BJ (cell line): ENCODE data around the gene ARHGAP26. TPM values are rescaled to one million over a fixed set of nuclear protein-coding genes. Genes with fewer than 3 reads are reported as not detected.

ENCODE experiments used
- CTCF ChIA-PET: fragments of 350-600 bp; formaldehyde crosslinking; extraction: SDS; loops from one replicate; lab custom pipeline; 2021; ENCODE audit warnings: antibody characterized with exemption, inconsistent platforms; lab: Yijun Ruan, JAX
- POLR2A ChIA-PET: fragments of 300-600 bp; sonication (Branson Sonifier 250); formaldehyde crosslinking; extraction: SDS; loops from one replicate; lab custom pipeline; 2021; ENCODE audit warnings: antibody characterized with exemption; lab: Charles Lee
- DNase-seq: peaks from one replicate; pipeline ENCODE4 v3.0.0-alpha.2; 2011; ENCODE audit warnings: low read depth
- H3K27me3 ChIP-seq: 2 replicates; pipeline ENCODE4 v1.6.0; 2011; ENCODE audit warnings: low read length; ENCODE audit not compliant: control insufficient read depth, insufficient read depth
- H3K36me3 ChIP-seq: 2 replicates; pipeline ENCODE4 v1.5.1; 2011; ENCODE audit warnings: low read length; ENCODE audit not compliant: control insufficient read depth, insufficient read depth
- H3K4me3 ChIP-seq: 2 replicates; pipeline ENCODE4 v1.5.1; 2011; ENCODE audit warnings: low read depth, mild to moderate bottlenecking, control low read depth, low read length
- CTCF ChIP-seq: IDR thresholded peaks from 2 replicates; pipeline ENCODE4 v1.5.1; 2011; ENCODE audit warnings: low read depth, mild to moderate bottlenecking, control low read depth, inconsistent platforms, low read length, moderate library complexity; ENCODE audit not compliant: insufficient read depth
- polyA plus RNA-seq: library from polyadenylated mRNA; depleted of rRNA; stranded (reverse); fragments of >200 nt; gene quantifications from 2 replicates; pipeline ENCODE4 v1.2.3, GENCODE V29; 2011

The ARHGAP26 gene
- polyA plus RNA-seq, 1 experiment = 4.8 TPM

- TF ChIP-seq CTCF = no peak
- Histone ChIP-seq H3K27me3 (no peaks in the 10 kb centered on the region), H3K4me3 (no peak overlapping the region), H3K36me3 (no peaks in the 10 kb centered on the region)
- ChIA-PET POLR2A (no interaction called here), CTCF (interaction anchor here (1.5 kb wide), 1 partner anchor 9 kb away, joined by 4 read pairs; no protein-coding TSS in a partner anchor)
- no peak for DNase-seq
These were observed 296.5 kb downstream of the ARHGAP26 start for GRCh38 chr5:143066556-143067281.

- no peak overlapping the region for H3K4me3 ChIP-seq
- H3K36me3 ChIP-seq = no peaks in the 10 kb centered on the region
- no peak for TF ChIP-seq CTCF
- ChIA-PET CTCF (no interaction called here), POLR2A (no interaction called here)
- no peaks in the 10 kb centered on the region for H3K27me3 ChIP-seq
- DNase-seq = no peak
These were observed 298.5 kb downstream of the ARHGAP26 start for GRCh38 chr5:143068712-143069111.

- DNase-seq = no peak
- Histone ChIP-seq H3K4me3 (no peak overlapping the region), H3K36me3 (no peaks in the 10 kb centered on the region), H3K27me3 (no peaks in the 10 kb centered on the region)
- CTCF ChIA-PET = no interaction called here
- TF ChIP-seq CTCF = no peak
- POLR2A ChIA-PET = no interaction called here
These were observed 301.8 kb downstream of the ARHGAP26 start for GRCh38 chr5:143071927-143072326.

GRCh38 chr5:143072734-143073133 lies 302.6 kb downstream of the ARHGAP26 start:
- Histone ChIP-seq H3K36me3 (no peaks in the 10 kb centered on the region), H3K27me3 (no peaks in the 10 kb centered on the region), H3K4me3 (no peak overlapping the region)
- no peak for TF ChIP-seq CTCF
- ChIA-PET CTCF (no interaction called here), POLR2A (no interaction called here)
- no peak for DNase-seq

GRCh38 chr5:143073766-143074165 lies 303.6 kb downstream of the ARHGAP26 start:
- Histone ChIP-seq H3K27me3 (no peaks in the 10 kb centered on the region), H3K4me3 (no peak overlapping the region), H3K36me3 (no peaks in the 10 kb centered on the region)
- POLR2A ChIA-PET = no interaction called here
- TF ChIP-seq CTCF = no peak
- CTCF ChIA-PET = interaction anchor here (1.7 kb wide), 1 partner anchor 10 kb away, joined by 7 read pairs; no protein-coding TSS in a partner anchor
- no peak for DNase-seq
